PC-9 (cell line): ENCODE data around the gene CDC14B.

Experiments
- CTCF ChIP-seq: fragments of 200-600 bp; sonication (generic); conservative IDR thresholded peaks from 2 replicates; pipeline ENCODE4 v1.6.1; 2017; ENCODE audit warnings: mixed run types, antibody characterized with exemption, mild to moderate bottlenecking, moderate library complexity
- EZH2 ChIP-seq: fragments of 200-600 bp; sonication (generic); IDR thresholded peaks from 2 replicates; pipeline ENCODE4 v1.8.0; 2017; ENCODE audit warnings: antibody characterized with exemption, low read depth

GRCh38 chr9:96559339-96559943 is 60.2 kb downstream of the CDC14B start:
- TF ChIP-seq CTCF, result no peak
- TF ChIP-seq EZH2, result no peak
